Measurements from ENCODE around the gene KRTAP10-7.
"Not testable (repeated sequence)": the region's sequence is repeated elsewhere in the genome, so short reads cannot be mapped to it uniquely, and the experiment has no call there.

Gene KRTAP10-7

DNA sequence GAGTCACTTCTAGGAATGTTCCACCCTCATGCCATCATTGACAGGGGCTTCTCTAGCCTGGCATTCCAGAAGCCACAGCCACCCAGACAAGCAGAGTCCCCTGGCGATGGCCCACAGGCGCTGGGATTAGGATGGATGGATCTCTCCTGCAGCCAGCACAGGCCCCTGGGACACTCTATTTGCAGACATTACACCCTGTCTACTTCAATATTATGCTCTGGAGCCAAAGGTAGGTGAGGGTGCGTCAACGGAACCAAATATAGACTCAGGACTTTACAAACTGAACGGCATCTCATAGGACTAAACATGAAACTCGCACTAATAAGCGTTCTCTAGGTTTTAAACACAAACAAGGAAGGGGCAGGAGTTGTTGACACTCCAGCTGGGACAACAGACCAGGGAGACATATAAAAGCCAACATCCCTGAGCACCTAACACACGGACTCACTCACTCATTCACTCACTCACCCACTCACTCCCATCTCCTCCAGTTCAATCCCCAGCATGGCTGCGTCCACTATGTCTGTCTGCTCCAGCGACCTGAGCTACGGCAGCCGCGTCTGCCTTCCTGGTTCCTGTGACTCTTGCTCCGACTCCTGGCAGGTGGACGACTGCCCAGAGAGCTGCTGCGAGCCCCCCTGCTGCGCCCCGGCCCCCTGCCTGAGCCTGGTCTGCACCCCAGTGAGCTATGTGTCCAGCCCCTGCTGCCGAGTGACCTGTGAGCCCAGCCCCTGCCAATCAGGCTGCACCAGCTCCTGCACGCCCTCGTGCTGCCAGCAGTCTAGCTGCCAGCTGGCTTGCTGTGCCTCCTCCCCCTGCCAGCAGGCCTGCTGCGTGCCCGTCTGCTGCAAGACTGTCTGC lies at the start of gene KRTAP10-7:
TSS of gene KRTAP10-7 (plus strand) at position 480 of the 861 bp plus-strand sequence. CDS start at position 505, 25 bp downstream.
- DNase-seq (ENCODE audit: low spot score), result not testable (repeated sequence)

DNA sequence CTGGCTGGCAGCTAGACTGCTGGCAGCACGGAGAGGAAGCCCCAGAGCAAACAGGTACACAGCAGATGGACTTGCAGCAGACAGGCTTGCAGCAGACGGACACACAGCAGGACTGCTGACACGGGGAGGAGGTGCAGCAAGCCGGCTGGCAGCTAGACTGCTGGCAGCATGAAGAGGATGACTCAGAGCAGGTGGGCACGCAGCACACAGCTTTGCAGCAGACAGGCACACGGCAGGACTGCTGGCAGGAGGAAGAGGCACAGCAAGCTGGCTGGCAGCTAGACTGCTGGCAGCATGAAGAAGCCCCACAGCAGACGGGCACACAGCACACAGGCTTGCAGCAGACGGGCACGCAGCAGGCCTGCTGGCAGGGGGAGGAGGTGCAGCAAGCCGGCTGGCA lies 49.6 kb upstream of the KRTAP10-7 start:
- DNase-seq (ENCODE audit: low spot score), result no peak

- no peak for DNase-seq (ENCODE audit: low spot score)
Observed at GRCh38 chr21:44551340-44551961, 48.9 kb upstream of the KRTAP10-7 start, which contains the start of gene KRTAP10-2. Gene KRTAP10-2, minus strand, starts transcription at chr21:44551505. Its CDS starts 47 bp downstream, at chr21:44551458.

DNA sequence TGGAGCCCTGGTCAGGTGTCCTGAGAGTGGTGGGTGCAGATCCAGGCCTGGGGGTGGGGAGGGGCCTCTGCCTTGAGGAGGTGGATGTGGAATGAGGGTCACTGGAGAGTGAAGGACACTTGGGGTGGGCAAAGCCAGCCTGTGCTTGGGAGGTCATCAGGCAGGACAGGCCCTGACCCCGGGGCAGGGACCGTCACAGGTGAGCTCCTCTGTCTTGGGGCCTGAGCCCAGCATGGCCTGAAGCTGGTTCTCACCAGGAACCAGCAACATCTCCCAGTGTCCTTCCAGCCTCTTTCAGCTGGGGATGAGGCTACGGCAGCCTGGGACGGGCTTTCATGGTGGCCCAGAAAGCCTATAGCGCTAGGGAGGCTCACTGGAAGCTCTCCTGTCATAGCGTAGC lies 48.3 kb upstream of the KRTAP10-7 start:
- no peak for DNase-seq (ENCODE audit: low spot score)

GRCh38 chr21:44552681-44553080 lies 47.7 kb upstream of the KRTAP10-7 start:
- no peak for DNase-seq (ENCODE audit: low spot score)

GRCh38 chr21:44555200-44555875 lies 45.1 kb upstream of the KRTAP10-7 start:
- DNase-seq (ENCODE audit: low spot score), result no peak

- no peak for DNase-seq (ENCODE audit: low spot score)
Observed at GRCh38 chr21:44556879-44557278, 43.5 kb upstream of the KRTAP10-7 start.

DNA sequence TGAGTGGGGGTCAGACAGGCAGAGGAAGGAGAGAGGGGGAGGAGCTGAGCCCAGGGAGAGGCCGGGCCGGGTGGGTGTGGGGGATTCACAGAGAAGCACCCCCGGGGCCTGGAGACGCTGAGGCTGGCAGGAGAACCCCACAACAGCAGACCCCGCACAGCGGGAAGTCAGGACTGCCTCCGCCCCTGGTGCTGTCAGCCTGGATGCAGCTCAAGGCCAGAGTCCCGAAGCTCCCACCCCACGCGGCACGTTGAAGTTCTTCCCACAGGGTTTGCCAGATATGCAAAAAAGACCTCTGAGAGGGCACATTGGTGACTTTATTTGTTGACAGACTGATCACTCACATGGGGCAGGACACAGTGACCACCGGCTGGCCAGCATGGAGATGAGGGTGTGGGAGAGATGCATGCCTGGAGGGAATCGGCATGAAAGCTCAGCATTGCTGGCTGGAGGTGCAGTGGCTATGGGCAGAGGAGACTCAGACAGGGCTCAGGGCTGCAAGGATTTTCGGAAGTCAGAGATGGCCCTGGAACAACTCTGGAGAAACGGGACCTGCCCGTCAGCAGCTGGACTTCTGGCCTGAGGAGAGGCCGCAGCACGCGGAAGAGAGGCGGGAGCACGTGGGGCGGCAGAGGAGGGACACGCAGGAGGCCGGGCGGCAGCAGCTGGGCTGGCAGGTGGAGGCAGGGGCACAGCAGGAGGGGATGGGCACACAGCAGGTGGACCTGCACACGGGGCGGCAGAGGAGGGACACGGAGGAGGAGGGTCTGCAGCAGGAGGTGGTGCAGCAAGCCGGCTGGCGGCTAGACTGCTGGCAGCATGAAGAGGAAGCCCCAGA lies 42.7 kb upstream of the KRTAP10-7 start:
- DNase-seq (ENCODE audit: low spot score), result no peak

- DNase-seq (ENCODE audit: low spot score), result not testable (repeated sequence)
Observed at GRCh38 chr21:44558329-44558675, 42.1 kb upstream of the KRTAP10-7 start.

DNA sequence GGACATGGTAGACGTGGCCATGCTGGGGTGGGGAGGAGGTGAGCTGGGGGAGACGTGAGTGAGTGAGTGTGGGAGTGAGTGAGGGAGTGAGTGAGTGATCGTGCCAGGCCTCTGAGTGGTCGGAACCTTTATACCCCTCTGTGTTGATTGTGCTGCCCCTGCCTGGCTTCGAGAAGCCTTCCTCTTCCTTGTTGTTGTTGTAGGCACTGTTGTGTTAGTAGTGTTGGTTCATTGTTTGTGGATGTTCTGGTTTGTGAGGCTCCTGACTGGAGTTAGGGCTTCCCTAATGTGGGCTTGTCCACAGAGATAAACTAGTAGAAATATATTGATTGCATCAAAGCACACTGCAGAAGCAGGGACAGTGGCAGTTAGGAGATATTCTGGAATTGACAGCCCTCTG lies 41.7 kb upstream of the KRTAP10-7 start, which contains the start of gene KRTAP10-3:
TSS of gene KRTAP10-3 (minus strand) at position 101 of the 400 bp plus-strand sequence. CDS start at position 21, 80 bp downstream.
- no peak for DNase-seq (ENCODE audit: low spot score)

GRCh38 chr21:44564099-44564498 lies 36.3 kb upstream of the KRTAP10-7 start:
- no peak for DNase-seq (ENCODE audit: low spot score)

DNA sequence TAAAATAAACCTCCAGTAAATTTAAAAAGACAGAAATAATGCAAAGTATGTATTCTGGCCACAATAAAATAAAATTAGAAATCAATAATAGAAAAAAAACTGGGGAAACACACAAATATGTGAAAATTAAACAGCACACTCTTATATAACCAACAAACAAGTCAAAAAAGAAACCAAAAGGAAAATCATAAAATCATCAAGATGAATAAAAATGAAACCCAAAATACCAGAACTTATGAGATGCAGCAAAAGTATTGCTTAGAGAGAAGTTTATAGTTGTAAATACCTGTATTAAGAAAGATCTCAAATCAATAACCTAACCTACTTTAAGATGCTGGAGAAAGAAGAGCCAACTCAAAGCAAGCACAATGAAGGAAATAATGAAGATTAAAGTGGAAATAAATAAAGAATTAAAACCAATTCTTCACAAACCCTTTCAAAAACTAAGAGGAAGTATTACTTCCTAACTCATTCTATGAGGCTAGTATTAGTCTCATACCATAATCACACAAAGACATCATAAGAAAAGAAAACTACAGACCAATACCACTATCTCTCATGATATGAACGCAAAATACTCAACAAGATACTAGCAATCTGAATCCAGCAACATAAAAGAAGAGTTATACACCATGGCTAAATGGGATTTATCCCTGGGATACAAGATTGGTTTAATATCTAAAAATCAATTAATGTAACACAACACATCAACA lies 35.4 kb upstream of the KRTAP10-7 start:
- DNase-seq (ENCODE audit: low spot score), result no peak

DNA sequence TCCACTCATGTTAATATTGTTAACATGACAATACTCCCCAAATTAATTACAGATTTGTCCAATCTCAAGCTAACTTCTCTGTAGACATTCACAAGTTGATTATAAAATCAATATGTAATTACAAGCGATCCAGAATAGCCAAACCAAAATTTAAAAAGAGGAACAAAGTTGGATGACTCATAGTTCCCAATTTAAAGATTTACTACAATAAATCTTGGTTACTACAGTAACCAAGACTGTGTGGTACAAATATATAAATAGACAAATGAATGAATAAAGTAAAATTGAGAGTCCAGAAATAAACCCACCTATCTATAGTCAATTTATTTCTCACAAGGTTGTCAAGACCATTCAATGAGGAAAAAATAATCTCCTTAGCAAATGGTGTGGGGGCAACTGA lies 34.0 kb upstream of the KRTAP10-7 start:
- no peak for DNase-seq (ENCODE audit: low spot score)

DNA sequence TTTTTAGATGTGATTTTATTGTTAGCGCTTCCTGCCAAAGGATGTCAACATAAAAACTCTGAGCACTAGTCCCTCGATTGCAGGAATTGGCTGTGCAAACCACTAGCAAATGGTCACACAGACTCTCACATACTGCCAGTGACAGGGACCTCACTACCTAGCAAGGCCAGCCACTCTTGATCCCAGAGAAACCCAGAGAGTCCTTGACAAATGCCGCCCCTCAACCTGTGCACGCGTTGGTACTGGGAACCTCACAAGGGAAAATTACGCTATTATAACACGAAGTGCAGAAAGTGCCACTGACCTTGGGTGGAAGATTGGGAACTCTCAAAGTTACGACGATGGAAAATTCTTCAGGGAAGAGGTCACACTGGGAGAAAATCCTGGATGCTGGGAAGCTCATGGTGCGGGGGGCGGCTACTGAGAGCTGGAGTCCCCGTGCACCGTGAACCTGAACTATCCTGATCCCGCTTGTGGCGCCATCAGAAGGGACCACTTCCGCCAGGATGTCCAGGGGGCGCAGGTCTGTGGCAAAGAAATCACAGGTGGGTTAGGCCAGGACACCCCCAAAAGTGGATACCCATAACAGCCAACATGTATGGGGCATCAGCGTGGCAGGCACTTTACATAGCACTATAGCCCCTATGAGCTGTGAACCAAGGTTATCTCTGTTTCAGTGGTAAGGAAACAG lies 32.8 kb upstream of the KRTAP10-7 start:
- no peak for DNase-seq (ENCODE audit: low spot score)

GRCh38 chr21:44568261-44568660 lies 32.1 kb upstream of the KRTAP10-7 start:
- no peak for DNase-seq (ENCODE audit: low spot score)

DNA sequence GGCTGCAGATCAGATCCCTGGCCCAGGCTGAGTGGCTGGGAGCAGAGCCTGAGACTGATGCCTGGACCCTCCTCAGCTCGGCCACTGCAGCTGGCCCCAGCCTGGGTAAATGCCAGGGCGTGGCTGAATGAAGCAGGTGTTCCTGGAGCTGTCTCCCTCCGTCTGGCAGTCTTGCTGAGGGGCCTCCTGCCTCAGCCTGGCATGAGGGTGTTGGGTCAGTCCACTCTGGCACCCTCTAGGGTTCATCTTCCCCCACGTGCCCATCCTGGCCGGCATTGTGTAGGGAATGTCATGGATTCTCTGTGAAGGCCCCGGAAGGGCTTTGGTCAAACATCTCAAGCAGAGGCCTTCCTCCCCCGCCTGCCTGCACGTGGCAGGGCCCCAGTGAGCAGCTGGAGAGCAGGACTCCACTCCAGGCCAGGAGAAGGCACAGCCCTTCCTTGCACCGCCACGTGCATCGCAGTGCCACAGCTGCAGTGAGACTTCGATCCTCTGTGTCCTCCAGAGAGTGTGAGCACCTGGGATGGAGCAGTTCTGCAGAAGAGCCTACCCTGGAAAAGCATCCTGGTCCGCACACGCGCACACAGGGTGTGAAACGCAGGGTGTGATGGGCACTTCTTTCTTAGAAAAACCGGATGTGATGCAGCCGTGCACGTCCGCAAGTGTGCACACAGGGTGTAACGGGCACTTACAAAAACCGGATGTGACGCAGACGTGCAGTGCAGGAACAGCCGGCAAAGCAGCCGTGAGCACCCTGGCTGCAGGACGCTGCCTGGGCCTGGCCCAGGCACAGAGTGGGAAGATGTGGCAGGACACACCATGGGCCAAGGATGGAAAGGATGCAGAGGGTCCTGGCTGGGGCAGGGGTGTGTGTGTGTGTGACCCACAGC lies 31.5 kb upstream of the KRTAP10-7 start:
- no peak for DNase-seq (ENCODE audit: low spot score)

- no peak for DNase-seq (ENCODE audit: low spot score)
Observed at GRCh38 chr21:44569861-44570517, 30.4 kb upstream of the KRTAP10-7 start.

DNA sequence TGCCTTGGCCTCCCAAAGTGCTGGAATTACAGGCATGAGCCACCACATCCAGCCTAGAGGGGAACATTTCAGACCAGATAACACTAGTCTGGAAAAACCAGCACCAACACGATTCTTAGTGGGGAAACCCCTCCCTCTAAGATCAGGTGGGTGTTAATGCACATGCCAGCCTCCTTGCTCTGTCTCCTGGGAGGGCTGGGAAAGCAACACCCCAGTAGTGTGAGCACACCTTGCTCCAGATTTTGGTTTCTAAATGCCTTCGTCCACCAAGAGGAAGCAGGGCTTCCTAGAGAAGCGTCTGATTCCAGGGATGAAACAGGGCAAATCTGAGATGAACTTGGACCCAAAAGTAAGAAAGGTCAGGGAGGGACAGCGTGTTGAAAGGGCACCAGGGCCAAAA lies 29.1 kb upstream of the KRTAP10-7 start:
- no peak for DNase-seq (ENCODE audit: low spot score)

Data from germinal center (tissue), 1 donor.